ENCODE measurements around the gene MAD1L1.

- TF ChIP-seq CTCF (conservative IDR thresholded peaks at IDR 0.05), result no peak
- TF ChIP-seq ZFX (IDR thresholded peaks at IDR 0.05), result no peak
Measured at GRCh38 chr7:1919539-1920265, 313.0 kb downstream of the MAD1L1 start.

All from C4-2B (cell line).